ENCODE data around the gene COX14.

DNA sequence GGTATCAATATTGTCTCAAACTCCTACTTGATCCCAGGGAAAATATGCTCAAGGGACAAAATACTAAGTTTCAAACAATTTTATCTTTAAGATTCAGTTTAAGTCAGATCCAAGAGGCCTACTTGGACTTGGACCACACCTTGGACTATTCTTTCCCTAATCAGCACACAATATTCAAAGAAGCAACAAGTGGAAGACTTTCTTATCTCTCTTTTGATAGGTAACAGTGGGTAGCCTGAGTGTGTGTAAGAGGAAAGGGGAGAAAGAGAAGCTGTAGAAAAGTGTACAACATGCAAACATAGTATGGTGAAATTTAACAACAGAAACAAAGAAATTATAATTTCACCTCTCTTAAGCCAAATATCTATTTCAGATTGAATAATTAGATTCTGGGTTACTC lies 48.6 kb downstream of the COX14 start:
- TF ChIP-seq, protein P1, sequence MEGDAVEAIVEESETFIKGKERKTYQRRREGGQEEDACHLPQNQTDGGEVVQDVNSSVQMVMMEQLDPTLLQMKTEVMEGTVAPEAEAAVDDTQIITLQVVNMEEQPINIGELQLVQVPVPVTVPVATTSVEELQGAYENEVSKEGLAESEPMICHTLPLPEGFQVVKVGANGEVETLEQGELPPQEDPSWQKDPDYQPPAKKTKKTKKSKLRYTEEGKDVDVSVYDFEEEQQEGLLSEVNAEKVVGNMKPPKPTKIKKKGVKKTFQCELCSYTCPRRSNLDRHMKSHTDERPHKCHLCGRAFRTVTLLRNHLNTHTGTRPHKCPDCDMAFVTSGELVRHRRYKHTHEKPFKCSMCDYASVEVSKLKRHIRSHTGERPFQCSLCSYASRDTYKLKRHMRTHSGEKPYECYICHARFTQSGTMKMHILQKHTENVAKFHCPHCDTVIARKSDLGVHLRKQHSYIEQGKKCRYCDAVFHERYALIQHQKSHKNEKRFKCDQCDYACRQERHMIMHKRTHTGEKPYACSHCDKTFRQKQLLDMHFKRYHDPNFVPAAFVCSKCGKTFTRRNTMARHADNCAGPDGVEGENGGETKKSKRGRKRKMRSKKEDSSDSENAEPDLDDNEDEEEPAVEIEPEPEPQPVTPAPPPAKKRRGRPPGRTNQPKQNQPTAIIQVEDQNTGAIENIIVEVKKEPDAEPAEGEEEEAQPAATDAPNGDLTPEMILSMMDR (IDR thresholded peaks at IDR 0.05), result no peak
- no peak for TF ChIP-seq SIN3A (IDR thresholded peaks at IDR 0.05; ENCODE audit: borderline replicate concordance, insufficient read depth, low read depth, low read length)
